GM15510 (cell line): Measurements from ENCODE around the gene NEMP1.
A peak's percentile ranks its signal among the peaks of the same experiment; 100 is the strongest.

Source experiments
- POLR2A ChIP-seq: IDR thresholded peaks from 3 replicates; pipeline ENCODE4 v1.6.1; 2011; ENCODE audit warnings: borderline replicate concordance; ENCODE audit not compliant: insufficient read length; ENCODE audit errors: extremely low read depth

The NEMP1 gene

DNA sequence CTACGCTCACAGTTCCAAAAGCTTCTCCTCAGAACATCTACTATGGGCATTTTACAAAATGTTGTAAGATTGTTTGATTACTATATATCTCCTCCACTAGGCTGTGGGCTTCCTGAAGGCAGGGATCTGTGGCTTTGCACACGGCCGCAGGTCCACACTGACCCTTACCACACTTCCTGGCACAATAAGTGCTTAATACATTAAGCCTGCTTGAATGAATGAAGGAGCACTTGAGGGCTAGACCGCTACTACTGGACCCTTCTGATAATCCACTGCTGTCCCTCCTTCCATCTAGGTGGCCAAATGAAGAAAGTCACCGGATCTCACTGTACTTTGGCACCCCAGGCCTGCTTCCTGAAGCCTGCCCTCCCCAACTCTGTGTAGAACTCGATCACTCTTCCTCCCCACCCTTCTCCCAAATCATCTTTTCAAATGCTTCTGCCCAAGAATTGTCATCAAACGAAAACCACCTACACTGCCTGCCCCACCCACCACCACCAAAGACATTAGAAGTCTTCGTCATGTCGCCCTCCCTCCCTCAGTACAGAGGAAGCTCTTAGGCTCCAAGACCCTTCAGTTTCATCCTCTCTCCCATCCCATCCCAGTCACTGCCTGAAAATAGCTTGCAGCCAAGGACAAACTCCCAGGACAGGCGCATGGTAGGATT lies 71.6 kb downstream of the NEMP1 start:
- no peak for TF ChIP-seq POLR2A

DNA sequence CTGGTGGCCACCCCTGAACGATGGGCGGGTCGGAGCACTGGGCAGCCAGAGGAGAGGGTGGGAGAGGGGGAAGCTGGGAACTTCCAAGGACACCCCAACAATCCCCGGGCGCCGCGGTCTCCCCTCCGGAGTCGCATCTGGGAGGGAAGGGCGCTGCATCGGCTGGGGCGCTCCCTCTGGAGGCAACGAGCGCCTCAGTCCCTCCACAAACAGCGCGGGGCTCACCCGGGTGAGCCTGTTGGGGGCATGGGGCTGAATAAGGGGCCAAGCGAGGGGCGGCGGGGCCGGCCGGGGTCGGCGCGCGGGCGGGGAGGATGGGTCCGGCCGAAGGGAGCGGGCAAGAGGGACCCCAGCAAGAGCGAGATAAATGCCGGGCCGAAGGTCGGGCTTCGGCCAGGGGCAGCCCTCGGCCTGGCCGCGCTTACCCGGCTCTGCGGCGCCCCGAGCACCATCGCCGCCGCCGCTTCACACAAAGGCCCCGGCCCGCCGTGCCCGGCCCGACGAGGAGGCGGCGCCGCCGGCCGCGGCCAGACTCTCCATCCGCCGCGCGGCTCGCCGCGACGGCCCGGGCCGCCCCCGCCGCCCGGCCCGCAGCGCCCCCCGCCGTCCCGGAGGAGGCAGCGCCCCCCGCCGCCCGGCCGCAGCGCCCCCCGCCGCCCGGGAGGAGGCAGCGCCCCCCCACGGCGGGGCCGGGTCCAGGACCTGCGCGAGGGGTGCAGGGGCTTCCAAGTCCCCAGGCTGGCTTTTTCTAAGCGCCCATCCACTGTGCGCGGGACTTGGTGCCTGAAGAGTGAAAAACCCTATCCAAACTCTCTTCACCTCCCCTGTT lies 72.4 kb downstream of the NEMP1 start, which contains the start of gene ZBTB39:
Gene ZBTB39 (minus strand): TSS at position 567 of the 829 bp plus-strand sequence. CDS start 1,629 bp downstream, outside the sequence.
- peak; percentile 86 for TF ChIP-seq POLR2A
